SK-N-SH (cell line): ENCODE data around the gene TMEM80. TPM values are rescaled to one million over a fixed set of nuclear protein-coding genes. Genes with fewer than 3 reads are reported as not detected.

Experiments
- CTCF ChIA-PET: fragments of 300-600, 350-600 bp; formaldehyde crosslinking; extraction: SDS; loops from one replicate; lab custom pipeline; 2021; lab: Yijun Ruan, JAX
- POLR2A ChIA-PET: fragments of 350-600 bp; sonication (Branson Sonifier 250); formaldehyde crosslinking; extraction: SDS; loops from one replicate; lab custom pipeline; 2020; ENCODE audit warnings: antibody characterized with exemption, inconsistent platforms; lab: Yijun Ruan, JAX
- DNase-seq: peaks from one replicate; pipeline ENCODE4 v3.0.0; 2012
- H2AFZ ChIP-seq: fragments of 200-600 bp; sonication (generic); 2 replicates; pipeline ENCODE4 v1.8.1; 2016; ENCODE audit warnings: antibody characterized with exemption, mild to moderate bottlenecking, low read depth
- H3F3A ChIP-seq: fragments of 200-600 bp; sonication (generic); replicated peaks from 2 replicates; pipeline ENCODE3; 2016; ENCODE audit warnings: antibody characterized with exemption, mild to moderate bottlenecking; ENCODE audit not compliant: insufficient read depth
- H3K27ac ChIP-seq, 2 experiments: fragments of 200-500 bp in 1 of 2; fragments of 200-600 bp in 1 of 2; sonication (Bioruptor generic) in 1 of 2; sonication (generic), shearing (Covaris generic) in 1 of 2; 2 replicates each; pipeline versions ENCODE4 v1.5.1 to v1.6.1; 2014 to 2016; ENCODE audit warnings: low read depth in 2 of 2, inconsistent platforms in 1 of 2, low read length in 1 of 2, mild to moderate bottlenecking in 1 of 2, mixed read lengths in 1 of 2
- H3K27me3 ChIP-seq: fragments of 200-600 bp; sonication (generic), shearing (Covaris generic); 2 replicates; pipeline ENCODE4 v1.6.1; 2016; ENCODE audit warnings: mixed run types; ENCODE audit not compliant: insufficient read depth
- H3K36me3 ChIP-seq, 2 experiments: fragments of 200-500 bp in 1 of 2; fragments of 200-600 bp in 1 of 2; sonication (Bioruptor generic) in 1 of 2; sonication (generic) in 1 of 2; replicated peaks in 1 of 2; 2 replicates each; pipeline versions ENCODE3 to v1.5.1; 2014 to 2016; ENCODE audit warnings: low read length in 1 of 2, mild to moderate bottlenecking in 1 of 2; ENCODE audit not compliant: insufficient read depth in 2 of 2, control insufficient read depth in 1 of 2
- H3K4me1 ChIP-seq, 2 experiments: fragments of 200-500 bp in 1 of 2; fragments of 200-600 bp in 1 of 2; sonication (Bioruptor generic) in 1 of 2; sonication (generic), shearing (Covaris generic) in 1 of 2; 2 replicates each; pipeline versions ENCODE4 v1.5.1 to v1.6.1; 2014 to 2016; ENCODE audit warnings: low read depth in 1 of 2, low read length in 1 of 2, mixed run types in 1 of 2; ENCODE audit not compliant: insufficient read depth in 2 of 2, control insufficient read depth in 1 of 2
- H3K4me2 ChIP-seq: fragments of 200-600 bp; sonication (generic), shearing (Covaris generic); 2 replicates; pipeline ENCODE4 v1.6.1; 2017; ENCODE audit warnings: mixed run types
- H3K4me3 ChIP-seq, 2 experiments: fragments of 200-500 bp in 1 of 2; fragments of 200-600 bp in 1 of 2; sonication (Bioruptor generic) in 1 of 2; sonication (generic), shearing (Covaris generic) in 1 of 2; 2 replicates each; pipeline versions ENCODE4 v1.5.1 to v1.8.1; 2014 to 2016; ENCODE audit warnings: low read depth in 2 of 2, inconsistent platforms in 1 of 2, low read length in 1 of 2, mild to moderate bottlenecking in 1 of 2, mixed read lengths in 1 of 2, moderate library complexity in 1 of 2
- H3K79me2 ChIP-seq: fragments of 200-600 bp; sonication (generic); 2 replicates; pipeline ENCODE4 v1.8.1; 2017; ENCODE audit warnings: mild to moderate bottlenecking; ENCODE audit not compliant: insufficient read depth
- H3K9ac ChIP-seq: fragments of 200-600 bp; sonication (generic); 2 replicates; pipeline ENCODE4 v1.6.1; 2017; ENCODE audit warnings: mixed run types
- H3K9me2 ChIP-seq: fragments of 200-600 bp; sonication (generic); 2 replicates; pipeline ENCODE4 v1.6.1; 2017; ENCODE audit warnings: mixed run types
- H3K9me3 ChIP-seq: fragments of 200-600 bp; sonication (generic); 2 replicates; pipeline ENCODE4 v1.6.1; 2017; ENCODE audit warnings: mixed run types, mild to moderate bottlenecking, moderate library complexity
- H4K20me1 ChIP-seq: fragments of 200-600 bp; sonication (generic); 2 replicates; pipeline ENCODE4 v1.6.1; 2017; ENCODE audit warnings: mild to moderate bottlenecking, mixed run types; ENCODE audit not compliant: insufficient read depth
- CHD2 ChIP-seq: fragments of 150-350 bp; IDR thresholded peaks from 2 replicates; pipeline ENCODE4 v1.6.1; 2018; ENCODE audit warnings: low read length; ENCODE audit not compliant: partially characterized antibody
- ELF1 ChIP-seq: IDR thresholded peaks from 2 replicates; pipeline ENCODE4 v1.4.0; 2012
- FOSL2 ChIP-seq: IDR thresholded peaks from 2 replicates; pipeline ENCODE4 v1.4.0; 2012; ENCODE audit warnings: low read depth, mild to moderate bottlenecking, moderate library complexity, borderline replicate concordance
- GABPA ChIP-seq: IDR thresholded peaks from 2 replicates; pipeline ENCODE4 v1.4.0; 2012; ENCODE audit warnings: low read depth, mild to moderate bottlenecking
- JUND ChIP-seq: IDR thresholded peaks from 2 replicates; pipeline ENCODE4 v1.4.0; 2012
- MXI1 ChIP-seq: IDR thresholded peaks from 2 replicates; pipeline ENCODE4 v1.6.1; 2012; ENCODE audit warnings: mild to moderate bottlenecking, low read depth, low read length, improper control_type of control experiment
- NFIC ChIP-seq: IDR thresholded peaks from 2 replicates; pipeline ENCODE4 v1.4.0; 2012; ENCODE audit warnings: borderline replicate concordance
- NRF1 ChIP-seq: IDR thresholded peaks from 2 replicates; pipeline ENCODE4 v1.6.1; 2012; ENCODE audit warnings: low read depth, mild to moderate bottlenecking, low read length
- POLR2AphosphoS5 ChIP-seq: IDR thresholded peaks from 2 replicates; pipeline ENCODE4 v1.6.1; 2012; ENCODE audit warnings: low read depth, low read length
- RAD21 ChIP-seq: IDR thresholded peaks from 2 replicates; pipeline ENCODE4 v1.6.1; 2012; ENCODE audit warnings: mild to moderate bottlenecking, low read length
- RCOR1 ChIP-seq: fragments of 150-350 bp; IDR thresholded peaks from 2 replicates; pipeline ENCODE4 v1.6.1; 2017; ENCODE audit warnings: antibody characterized with exemption, low read length
- RFX5 ChIP-seq: IDR thresholded peaks from 2 replicates; pipeline ENCODE4 v1.6.1; 2012; ENCODE audit warnings: mild to moderate bottlenecking, improper control_type of control experiment, low read length
- SIN3A ChIP-seq: IDR thresholded peaks from 2 replicates; pipeline ENCODE4 v1.6.1; 2012; ENCODE audit warnings: low read depth, mild to moderate bottlenecking, low read length, moderate library complexity, borderline replicate concordance
- TAF1 ChIP-seq: IDR thresholded peaks from 2 replicates; pipeline ENCODE4 v1.6.1; 2012; ENCODE audit warnings: low read depth, mild to moderate bottlenecking, low read length, moderate library complexity, borderline replicate concordance
- TCF12 ChIP-seq: IDR thresholded peaks from 2 replicates; pipeline ENCODE4 v1.4.0; 2012
- YY1 ChIP-seq: IDR thresholded peaks from 2 replicates; pipeline ENCODE4 v1.4.0; 2012; ENCODE audit warnings: low read depth, mild to moderate bottlenecking
- WGBS: methylation state at CpG from one replicate; pipeline ENCODE4 v1.1.6; 2017; ENCODE audit warnings: low lambda C conversion rate; 5-methylcytosine and 5-hydroxymethylcytosine counted together
- polyA plus RNA-seq, 3 experiments: library from polyadenylated mRNA; depleted of rRNA; stranded (reverse); fragments of >200 nt; gene quantifications; 2 replicates each; pipeline ENCODE4 v1.2.3, GENCODE V29; 2012
- TF ChIP-seq, protein P1 (sequence below): IDR thresholded peaks from 2 replicates; pipeline ENCODE4 v1.4.0; 2012; ENCODE audit warnings: low read depth
- TF ChIP-seq, protein P2 (sequence below): fragments of 150-350 bp; IDR thresholded peaks from 2 replicates; pipeline ENCODE4 v1.6.1; 2017; ENCODE audit warnings: antibody characterized with exemption, low read length, low read depth, borderline replicate concordance
- TF ChIP-seq, protein P3 (sequence below): IDR thresholded peaks from 2 replicates; pipeline ENCODE4 v1.6.1; 2012; ENCODE audit warnings: mild to moderate bottlenecking, low read depth, low read length, moderate library complexity
- TF ChIP-seq, protein P4 (sequence below): IDR thresholded peaks from 2 replicates; pipeline ENCODE4 v1.4.0; 2012; ENCODE audit warnings: low read depth, borderline replicate concordance
- TF ChIP-seq, protein P5 (sequence below): fragments of 200-600 bp; sonication (generic); IDR thresholded peaks from 2 replicates; pipeline ENCODE4 v1.6.1; 2017; ENCODE audit warnings: antibody characterized with exemption, mild to moderate bottlenecking, moderate library complexity

Gene TMEM80
- polyA plus RNA-seq, 1 of the 3 experiments (the other 2 are of a cell fraction), result 40.4 TPM

DNA sequence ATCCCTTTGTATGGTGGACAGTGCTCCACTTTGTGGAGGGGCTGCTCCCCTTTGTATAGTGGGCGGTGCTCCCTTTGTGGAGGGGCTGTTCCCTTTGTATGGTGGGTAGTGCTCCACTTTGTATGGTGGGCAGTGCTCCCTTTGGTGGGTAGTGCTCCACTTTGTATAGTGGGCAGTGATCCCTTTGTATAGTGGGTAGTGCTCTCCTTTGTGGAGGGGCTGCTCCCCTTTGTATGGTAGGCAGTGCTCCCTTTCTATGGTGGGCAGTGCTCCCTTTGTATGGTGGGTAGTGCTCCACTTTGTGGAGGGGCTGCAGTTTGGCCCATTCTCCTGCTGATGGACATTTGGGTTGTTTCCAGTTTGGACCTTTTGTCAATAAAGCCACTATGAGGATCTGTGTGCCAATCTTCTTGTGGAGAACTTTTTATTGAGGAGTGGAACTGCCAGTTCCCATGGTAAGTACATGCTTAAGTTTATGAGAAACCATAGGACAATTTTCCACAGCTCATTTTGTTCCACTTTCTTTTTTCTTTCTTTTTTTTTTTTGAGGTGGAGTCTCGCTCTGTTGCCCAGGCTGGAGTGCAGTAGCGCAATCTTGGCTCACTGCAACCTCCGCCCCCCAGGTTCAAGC lies 47.1 kb downstream of the TMEM80 start:
- no peak for DNase-seq
- Histone ChIP-seq H3K27me3 (no peaks in the 10 kb centered on the region; the same call in 1 of the 2 replicates), H3K9me3 (no peaks in the 10 kb centered on the region), H2AFZ (no peak overlapping the region), H3K9ac (no peak overlapping the region), H3K9me2 (no peaks in the 10 kb centered on the region), H3F3A (no peaks in the 10 kb centered on the region), H3K27ac (no peak overlapping the region), H3K4me2 (no peak overlapping the region), H3K4me1 (peaks cover 0 to 3% of the 10 kb centered on the region in 2 experiments; a peak in 1 of 4 replicates), H4K20me1 (no peaks in the 10 kb centered on the region), H3K4me3 (no peak overlapping the region; a peak in 1 of 4 replicates), H3K79me2 (peaks cover 3% of the 10 kb centered on the region), H3K36me3 (no peaks in the 10 kb centered on the region)
- POLR2A ChIA-PET, result no interaction called here
- 89% methylated on average over 4 of the region's 4 CpGs for WGBS
- no peak for TF ChIP-seq FOSL2
- no peak for TF ChIP-seq SIN3A
- no peak for TF ChIP-seq TAF1
- TF ChIP-seq POLR2AphosphoS5, result no peak
- TF ChIP-seq RFX5, result no peak
- no peak for TF ChIP-seq NRF1
- no peak for TF ChIP-seq RCOR1
- CTCF ChIA-PET, result interaction anchor here (8.0 kb wide), 1 partner anchor 17 kb away, joined by 94 read pairs; no protein-coding TSS in a partner anchor

DNA sequence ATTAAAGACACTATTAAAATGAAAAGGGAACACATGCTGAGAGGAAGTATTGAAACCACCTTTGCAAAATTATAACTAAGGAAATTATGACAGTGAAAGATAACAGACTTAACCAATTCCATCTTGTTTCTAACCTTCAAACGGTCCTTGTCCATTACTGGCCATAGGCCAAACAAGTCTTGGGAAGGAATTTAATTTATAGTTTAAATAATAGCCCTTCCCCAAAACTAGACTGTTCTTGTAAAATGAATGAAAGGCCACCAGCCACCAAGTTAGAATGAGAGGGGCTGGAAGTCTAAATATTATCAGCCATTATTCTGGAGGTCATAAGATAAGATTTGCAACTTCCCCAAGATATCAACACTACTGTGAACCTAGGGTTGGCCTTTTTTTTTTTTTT lies 49.8 kb downstream of the TMEM80 start:
- peaks cover 5% of the 10 kb centered on the region; the same call in 1 of the 2 replicates for H4K20me1 ChIP-seq
- 17% methylated on average over 1 of the region's 1 CpG for WGBS
- no peak for DNase-seq
- no peaks in the 10 kb centered on the region for H3K9me2 ChIP-seq
- H3K9me3 ChIP-seq, result no peaks in the 10 kb centered on the region
- CTCF ChIA-PET, result interaction anchor here (1.4 to 8.0 kb wide), 5 partner anchors 13 to 49 kb away, joined by 3 to 94 read pairs (median 28); no protein-coding TSS in a partner anchor
- H3K4me3 ChIP-seq, result no peak overlapping the region
- H3K27me3 ChIP-seq, result no peaks in the 10 kb centered on the region
- peaks cover 31% of the 10 kb centered on the region for H3K79me2 ChIP-seq
- H3K36me3 ChIP-seq, result no peaks in the 10 kb centered on the region
- no peak overlapping the region for H3K27ac ChIP-seq
- peaks cover 0 to 16% of the 10 kb centered on the region in 2 experiments; a peak in 3 of 4 replicates for H3K4me1 ChIP-seq
- no peak overlapping the region for H3K9ac ChIP-seq
- no peaks in the 10 kb centered on the region for H3F3A ChIP-seq
- H2AFZ ChIP-seq, result no peak overlapping the region
- POLR2A ChIA-PET, result no interaction called here
- no peak overlapping the region for H3K4me2 ChIP-seq
- TF ChIP-seq ELF1 (no peak), TCF12 (no peak), GABPA (no peak), JUND (no peak), NFIC (no peak), MXI1 (no peak), CHD2 (no peak), RAD21 (no peak), YY1 (no peak)
- TF ChIP-seq, protein P1, sequence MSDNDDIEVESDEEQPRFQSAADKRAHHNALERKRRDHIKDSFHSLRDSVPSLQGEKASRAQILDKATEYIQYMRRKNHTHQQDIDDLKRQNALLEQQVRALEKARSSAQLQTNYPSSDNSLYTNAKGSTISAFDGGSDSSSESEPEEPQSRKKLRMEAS, result no peak
- TF ChIP-seq, protein P2, sequence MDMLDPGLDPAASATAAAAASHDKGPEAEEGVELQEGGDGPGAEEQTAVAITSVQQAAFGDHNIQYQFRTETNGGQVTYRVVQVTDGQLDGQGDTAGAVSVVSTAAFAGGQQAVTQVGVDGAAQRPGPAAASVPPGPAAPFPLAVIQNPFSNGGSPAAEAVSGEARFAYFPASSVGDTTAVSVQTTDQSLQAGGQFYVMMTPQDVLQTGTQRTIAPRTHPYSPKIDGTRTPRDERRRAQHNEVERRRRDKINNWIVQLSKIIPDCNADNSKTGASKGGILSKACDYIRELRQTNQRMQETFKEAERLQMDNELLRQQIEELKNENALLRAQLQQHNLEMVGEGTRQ, result no peak
- TF ChIP-seq, protein P3, sequence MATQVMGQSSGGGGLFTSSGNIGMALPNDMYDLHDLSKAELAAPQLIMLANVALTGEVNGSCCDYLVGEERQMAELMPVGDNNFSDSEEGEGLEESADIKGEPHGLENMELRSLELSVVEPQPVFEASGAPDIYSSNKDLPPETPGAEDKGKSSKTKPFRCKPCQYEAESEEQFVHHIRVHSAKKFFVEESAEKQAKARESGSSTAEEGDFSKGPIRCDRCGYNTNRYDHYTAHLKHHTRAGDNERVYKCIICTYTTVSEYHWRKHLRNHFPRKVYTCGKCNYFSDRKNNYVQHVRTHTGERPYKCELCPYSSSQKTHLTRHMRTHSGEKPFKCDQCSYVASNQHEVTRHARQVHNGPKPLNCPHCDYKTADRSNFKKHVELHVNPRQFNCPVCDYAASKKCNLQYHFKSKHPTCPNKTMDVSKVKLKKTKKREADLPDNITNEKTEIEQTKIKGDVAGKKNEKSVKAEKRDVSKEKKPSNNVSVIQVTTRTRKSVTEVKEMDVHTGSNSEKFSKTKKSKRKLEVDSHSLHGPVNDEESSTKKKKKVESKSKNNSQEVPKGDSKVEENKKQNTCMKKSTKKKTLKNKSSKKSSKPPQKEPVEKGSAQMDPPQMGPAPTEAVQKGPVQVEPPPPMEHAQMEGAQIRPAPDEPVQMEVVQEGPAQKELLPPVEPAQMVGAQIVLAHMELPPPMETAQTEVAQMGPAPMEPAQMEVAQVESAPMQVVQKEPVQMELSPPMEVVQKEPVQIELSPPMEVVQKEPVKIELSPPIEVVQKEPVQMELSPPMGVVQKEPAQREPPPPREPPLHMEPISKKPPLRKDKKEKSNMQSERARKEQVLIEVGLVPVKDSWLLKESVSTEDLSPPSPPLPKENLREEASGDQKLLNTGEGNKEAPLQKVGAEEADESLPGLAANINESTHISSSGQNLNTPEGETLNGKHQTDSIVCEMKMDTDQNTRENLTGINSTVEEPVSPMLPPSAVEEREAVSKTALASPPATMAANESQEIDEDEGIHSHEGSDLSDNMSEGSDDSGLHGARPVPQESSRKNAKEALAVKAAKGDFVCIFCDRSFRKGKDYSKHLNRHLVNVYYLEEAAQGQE, result no peak
- TF ChIP-seq, protein P4, sequence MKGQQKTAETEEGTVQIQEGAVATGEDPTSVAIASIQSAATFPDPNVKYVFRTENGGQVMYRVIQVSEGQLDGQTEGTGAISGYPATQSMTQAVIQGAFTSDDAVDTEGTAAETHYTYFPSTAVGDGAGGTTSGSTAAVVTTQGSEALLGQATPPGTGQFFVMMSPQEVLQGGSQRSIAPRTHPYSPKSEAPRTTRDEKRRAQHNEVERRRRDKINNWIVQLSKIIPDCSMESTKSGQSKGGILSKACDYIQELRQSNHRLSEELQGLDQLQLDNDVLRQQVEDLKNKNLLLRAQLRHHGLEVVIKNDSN, result no peak
- TF ChIP-seq, protein P5, sequence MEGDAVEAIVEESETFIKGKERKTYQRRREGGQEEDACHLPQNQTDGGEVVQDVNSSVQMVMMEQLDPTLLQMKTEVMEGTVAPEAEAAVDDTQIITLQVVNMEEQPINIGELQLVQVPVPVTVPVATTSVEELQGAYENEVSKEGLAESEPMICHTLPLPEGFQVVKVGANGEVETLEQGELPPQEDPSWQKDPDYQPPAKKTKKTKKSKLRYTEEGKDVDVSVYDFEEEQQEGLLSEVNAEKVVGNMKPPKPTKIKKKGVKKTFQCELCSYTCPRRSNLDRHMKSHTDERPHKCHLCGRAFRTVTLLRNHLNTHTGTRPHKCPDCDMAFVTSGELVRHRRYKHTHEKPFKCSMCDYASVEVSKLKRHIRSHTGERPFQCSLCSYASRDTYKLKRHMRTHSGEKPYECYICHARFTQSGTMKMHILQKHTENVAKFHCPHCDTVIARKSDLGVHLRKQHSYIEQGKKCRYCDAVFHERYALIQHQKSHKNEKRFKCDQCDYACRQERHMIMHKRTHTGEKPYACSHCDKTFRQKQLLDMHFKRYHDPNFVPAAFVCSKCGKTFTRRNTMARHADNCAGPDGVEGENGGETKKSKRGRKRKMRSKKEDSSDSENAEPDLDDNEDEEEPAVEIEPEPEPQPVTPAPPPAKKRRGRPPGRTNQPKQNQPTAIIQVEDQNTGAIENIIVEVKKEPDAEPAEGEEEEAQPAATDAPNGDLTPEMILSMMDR, result no peak
